Endodermal cell (in vitro differentiated cells): ENCODE results near the gene MASP2. TPM values are rescaled to one million over a fixed set of nuclear protein-coding genes. Genes with fewer than 3 reads are reported as not detected.
A peak's percentile ranks its signal among the peaks of the same experiment; 100 is the strongest.

Experiments
- DNase-seq: peaks from one replicate; pipeline ENCODE4 v3.0.0-alpha.2; 2017
- H3K27ac ChIP-seq: 2 replicates; pipeline ENCODE4 v1.5.1; 2013; ENCODE audit warnings: mild to moderate bottlenecking, low read depth, low read length, moderate library complexity
- H3K27me3 ChIP-seq: 2 replicates; pipeline ENCODE4 v1.6.1; 2013; ENCODE audit warnings: mild to moderate bottlenecking, low read length, moderate library complexity; ENCODE audit not compliant: insufficient read depth, control insufficient read depth, poor library complexity, severe bottlenecking
- H3K36me3 ChIP-seq: 2 replicates; pipeline ENCODE4 v1.7.0; 2013; ENCODE audit warnings: mild to moderate bottlenecking, low read length, moderate library complexity; ENCODE audit not compliant: control insufficient read depth, insufficient read depth
- H3K4me1 ChIP-seq: one replicate; pipeline ENCODE4 v1.7.0; 2013; ENCODE audit warnings: low read length; ENCODE audit not compliant: control insufficient read depth, insufficient read depth
- H3K4me3 ChIP-seq: 2 replicates; pipeline ENCODE4 v1.5.1; 2013; ENCODE audit warnings: mild to moderate bottlenecking, low read length, moderate library complexity
- H3K9ac ChIP-seq: 2 replicates; pipeline ENCODE4 v1.6.1; 2013; ENCODE audit warnings: mild to moderate bottlenecking, low read length, moderate library complexity; ENCODE audit not compliant: poor library complexity, severe bottlenecking; ENCODE audit errors: extremely low read depth
- H3K9me3 ChIP-seq: 2 replicates; pipeline ENCODE4 v1.6.1; 2013; ENCODE audit warnings: mild to moderate bottlenecking, low read length, moderate library complexity; ENCODE audit not compliant: control insufficient read depth
- H3K27ac Mint-ChIP-seq: 2 replicates; pipeline ENCODE4 v1.8.0; 2020; ENCODE audit warnings: mixed read lengths
- H3K27me3 Mint-ChIP-seq: 2 replicates; pipeline ENCODE4 v1.8.0; 2021; ENCODE audit warnings: mild to moderate bottlenecking, mixed read lengths; ENCODE audit not compliant: insufficient read depth
- H3K36me3 Mint-ChIP-seq: 2 replicates; pipeline ENCODE4 v1.8.0; 2020; ENCODE audit warnings: low read depth, mixed read lengths
- H3K4me1 Mint-ChIP-seq: 2 replicates; pipeline ENCODE4 v1.8.0; 2020; ENCODE audit warnings: mixed read lengths
- H3K4me3 Mint-ChIP-seq: 2 replicates; pipeline ENCODE4 v1.8.0; 2020; ENCODE audit warnings: mild to moderate bottlenecking, moderate library complexity, mixed read lengths
- H3K9me3 Mint-ChIP-seq: 2 replicates; pipeline ENCODE4 v1.8.0; 2020; ENCODE audit warnings: mild to moderate bottlenecking, mixed read lengths
- WGBS, 2 experiments: methylation state at CpG; one replicate each; pipeline versions ENCODE4 v1.1.5 to v1.1.7; 2013; ENCODE audit warnings: missing lambda C conversion rate in 2 of 2, mixed read lengths in 1 of 2; ENCODE audit not compliant: insufficient coverage in 1 of 2, insufficient read length in 1 of 2; 5-methylcytosine and 5-hydroxymethylcytosine counted together
- total RNA-seq, 2 donors: library from RNA; stranded (reverse); fragmentation: NEBNext Ultra II Directional in 1 of 2; extraction: Animal tissue kit (Norgen Biotek cat#: 25700) in 1 of 2; gene quantifications; 2 replicates in 1 of 2; 3 replicates in 1 of 2; pipeline ENCODE4 v1.2.1, GENCODE V29; 2021
- TF ChIP-seq, protein P1 (sequence below): fragments of 200-600 bp; sonication (generic); conservative IDR thresholded peaks from 2 replicates; pipeline ENCODE4 v1.5.0; 2021; ENCODE audit warnings: antibody characterized with exemption, mild to moderate bottlenecking

The MASP2 gene
- total RNA-seq, 2 donors from 2014 or later, result 0.51 TPM; not detected in 1

DNA sequence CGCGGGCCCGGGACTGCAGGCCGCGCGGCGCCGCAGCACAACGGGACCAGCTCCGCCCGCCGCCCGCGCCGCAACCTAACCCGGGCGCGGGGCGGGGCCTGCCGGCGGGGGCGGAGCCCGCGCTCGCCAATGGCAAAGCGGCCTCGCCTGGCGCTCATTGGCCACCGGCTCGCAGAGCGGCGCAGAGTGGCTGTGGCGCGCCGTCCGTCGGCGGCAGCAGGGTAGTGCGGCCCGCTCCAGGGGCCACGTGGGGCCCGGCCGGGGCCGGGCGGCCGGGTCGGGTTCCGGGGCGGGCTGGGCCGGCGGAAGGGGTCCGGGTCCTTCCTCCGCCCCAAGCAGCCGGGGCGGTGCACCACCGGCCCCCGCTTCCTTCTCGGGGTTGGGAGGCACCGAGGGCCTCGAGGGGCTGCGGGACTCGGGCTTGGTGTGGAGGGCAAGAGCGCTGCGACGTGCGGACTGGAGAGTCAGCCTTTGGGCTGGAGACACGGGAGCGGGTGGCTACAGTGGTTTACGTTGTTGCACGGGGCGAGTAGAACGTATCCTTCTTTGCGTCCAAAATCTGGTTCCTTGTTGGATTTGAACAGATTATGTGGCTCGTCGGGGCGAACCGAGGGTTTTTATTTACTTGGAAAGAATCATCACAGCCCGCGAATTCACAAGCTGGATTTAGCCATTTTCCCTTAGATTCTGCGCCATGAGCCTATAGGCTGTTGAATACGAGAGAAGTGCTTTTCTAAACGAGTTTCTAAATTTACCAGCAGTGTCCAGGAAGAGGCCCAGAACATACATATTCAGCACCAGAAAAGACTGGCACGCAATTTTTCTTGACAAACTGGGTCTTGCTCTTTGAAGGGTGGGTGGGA is 13.2 kb upstream of the MASP2 start, which contains the start of gene SRM:
Gene SRM (minus strand): TSS at position 51 of the 863 bp plus-strand sequence. CDS start 75 bp downstream, outside the sequence.
- H3K27me3 ChIP-seq, result no peaks in the 10 kb centered on the region
- TF ChIP-seq, protein P1, sequence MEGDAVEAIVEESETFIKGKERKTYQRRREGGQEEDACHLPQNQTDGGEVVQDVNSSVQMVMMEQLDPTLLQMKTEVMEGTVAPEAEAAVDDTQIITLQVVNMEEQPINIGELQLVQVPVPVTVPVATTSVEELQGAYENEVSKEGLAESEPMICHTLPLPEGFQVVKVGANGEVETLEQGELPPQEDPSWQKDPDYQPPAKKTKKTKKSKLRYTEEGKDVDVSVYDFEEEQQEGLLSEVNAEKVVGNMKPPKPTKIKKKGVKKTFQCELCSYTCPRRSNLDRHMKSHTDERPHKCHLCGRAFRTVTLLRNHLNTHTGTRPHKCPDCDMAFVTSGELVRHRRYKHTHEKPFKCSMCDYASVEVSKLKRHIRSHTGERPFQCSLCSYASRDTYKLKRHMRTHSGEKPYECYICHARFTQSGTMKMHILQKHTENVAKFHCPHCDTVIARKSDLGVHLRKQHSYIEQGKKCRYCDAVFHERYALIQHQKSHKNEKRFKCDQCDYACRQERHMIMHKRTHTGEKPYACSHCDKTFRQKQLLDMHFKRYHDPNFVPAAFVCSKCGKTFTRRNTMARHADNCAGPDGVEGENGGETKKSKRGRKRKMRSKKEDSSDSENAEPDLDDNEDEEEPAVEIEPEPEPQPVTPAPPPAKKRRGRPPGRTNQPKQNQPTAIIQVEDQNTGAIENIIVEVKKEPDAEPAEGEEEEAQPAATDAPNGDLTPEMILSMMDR, result peak; percentile 68
- WGBS, 2 experiments, result 0 to 1% methylated on average over 54 to 82 of the region's 83 CpGs

DNA sequence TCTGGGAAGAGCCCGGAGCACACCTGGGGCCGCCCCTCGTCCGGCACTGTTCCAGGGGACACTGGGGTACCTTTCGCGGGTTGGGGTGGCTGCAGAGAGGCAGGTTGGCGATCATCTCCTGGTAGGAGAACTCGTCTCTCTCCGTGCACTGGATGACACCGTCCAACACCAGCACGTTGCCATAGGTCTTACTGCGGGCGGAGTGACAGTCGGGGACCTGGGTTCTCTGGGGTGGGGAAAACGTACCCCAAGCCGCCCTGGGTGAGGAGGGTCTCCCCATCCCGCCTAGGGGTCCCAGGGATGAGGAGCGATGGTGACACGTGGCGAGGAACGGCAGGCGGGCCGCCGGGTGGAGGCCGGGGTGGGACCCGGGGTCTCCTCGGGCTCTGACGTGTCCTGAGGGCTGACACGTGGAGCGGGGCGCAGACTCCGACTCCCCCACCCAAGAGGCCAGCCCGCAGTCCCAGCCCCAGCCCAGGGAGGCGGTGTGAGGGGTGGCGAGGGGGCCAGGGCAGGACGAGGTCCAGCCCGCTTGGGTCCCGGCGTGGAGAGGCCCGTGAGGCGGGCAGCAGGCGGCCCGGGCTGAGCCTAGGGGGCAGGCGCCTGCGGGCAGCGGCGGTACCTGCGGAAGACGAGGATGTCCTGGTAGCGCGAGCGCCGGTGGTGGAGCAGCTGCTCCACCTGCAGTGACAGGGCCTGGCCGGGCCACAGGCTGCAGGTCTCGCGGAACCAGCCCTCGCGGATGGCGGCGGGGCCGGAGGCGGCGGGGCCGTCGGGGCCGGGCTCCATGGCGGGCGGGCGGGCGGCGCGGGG is 12.3 kb upstream of the MASP2 start:
- DNase-seq, result no peak
- Mint-ChIP-seq H3K4me1 (peaks cover 5% of the 10 kb centered on the region), H3K27ac (peak overlapping the region; percentile 70), H3K27me3 (no peaks in the 10 kb centered on the region), H3K9me3 (no peaks in the 10 kb centered on the region), H3K36me3 (peaks cover 35% of the 10 kb centered on the region), H3K4me3 (peak overlapping the region; percentile 87)
- WGBS, 2 experiments, result 1% methylated on average over 27 to 72 of the region's 72 CpGs
- peak overlapping the region; percentile 90 for H3K4me3 ChIP-seq
- no peak overlapping the region for H3K27ac ChIP-seq
- H3K27me3 ChIP-seq, result no peaks in the 10 kb centered on the region
- TF ChIP-seq, protein P1, result no peak
- H3K4me1 ChIP-seq, result peaks cover 3% of the 10 kb centered on the region
- H3K9me3 ChIP-seq, result no peaks in the 10 kb centered on the region
- peak overlapping the region; percentile 53 for H3K9ac ChIP-seq
- peaks cover 42% of the 10 kb centered on the region for H3K36me3 ChIP-seq

More for the DNA sequence above, 13.2 kb upstream of the MASP2 start, which contains the start of gene SRM:
- no peak within 1 kb of the TSS for H3K27ac ChIP-seq
- no peaks in the 10 kb centered on the region for H3K9me3 ChIP-seq
- peaks cover 3% of the 10 kb centered on the region for H3K4me1 ChIP-seq
- H3K27me3 Mint-ChIP-seq, result no peaks in the 10 kb centered on the region
- H3K36me3 Mint-ChIP-seq, result peaks cover 38% of the 10 kb centered on the region
- peak within 1 kb of the TSS; percentile 80 for H3K9ac ChIP-seq
- peaks cover 50% of the 10 kb centered on the region for H3K36me3 ChIP-seq
- H3K4me1 Mint-ChIP-seq, result peaks cover 5% of the 10 kb centered on the region
- peak; percentile 96 for DNase-seq
- no peaks in the 10 kb centered on the region for H3K9me3 Mint-ChIP-seq
- peak within 1 kb of the TSS; percentile 91 for H3K27ac Mint-ChIP-seq
- H3K4me3 ChIP-seq, result peak within 1 kb of the TSS; percentile 97
- peak within 1 kb of the TSS; percentile 87 for H3K4me3 Mint-ChIP-seq

GRCh38 chr1:11058595-11059154 is 11.6 kb upstream of the MASP2 start:
- Histone ChIP-seq H3K27ac (no peak overlapping the region), H3K9ac (no peak overlapping the region), H3K36me3 (peaks cover 37% of the 10 kb centered on the region), H3K9me3 (no peaks in the 10 kb centered on the region), H3K4me1 (peaks cover 3% of the 10 kb centered on the region), H3K27me3 (no peaks in the 10 kb centered on the region), H3K4me3 (peak overlapping the region; percentile 90)
- DNase-seq, result no peak
- WGBS, 2 experiments, result 53 to 85% methylated on average over 8 to 28 of the region's 28 CpGs
- Mint-ChIP-seq H3K4me3 (peak overlapping the region; percentile 87), H3K27me3 (no peaks in the 10 kb centered on the region), H3K27ac (peak overlapping the region; percentile 70), H3K4me1 (peaks cover 5% of the 10 kb centered on the region), H3K9me3 (no peaks in the 10 kb centered on the region), H3K36me3 (peaks cover 35% of the 10 kb centered on the region)
- TF ChIP-seq, protein P1, result no peak
